Upper lobe of left lung (tissue), 6 donors: ENCODE measurements around the gene VSIR. TPM values are rescaled to one million over a fixed set of nuclear protein-coding genes. Genes with fewer than 3 reads are reported as not detected.

Source experiments
- ATAC-seq, 2 donors: fragments of 200-7000 bp; cut with Tn5 transposase; one replicate each; pipeline ENCODE4 v1.9.1; 2022; ENCODE audit warnings: mild to moderate bottlenecking in 2 of 2, moderate library complexity in 2 of 2; ENCODE audit not compliant: low FRiP score in 2 of 2
- DNase-seq, 2 donors: peaks; one replicate each; pipeline ENCODE4 v3.0.0-alpha.2; 2019 to 2020
- H3K27ac ChIP-seq, 4 donors: fragments of 200-600 bp; sonication (generic); one replicate each; pipeline ENCODE4 v1.5.1; 2016 to 2019
- H3K27me3 ChIP-seq, 4 donors: fragments of 200-600 bp; sonication (generic); one replicate each; pipeline ENCODE4 v1.5.1; 2017 to 2019
- H3K36me3 ChIP-seq, 4 donors: fragments of 200-600 bp; sonication (generic); one replicate each; pipeline ENCODE4 v1.5.1; 2016 to 2019
- H3K4me1 ChIP-seq, 4 donors: fragments of 200-600 bp; sonication (generic); one replicate each; pipeline ENCODE4 v1.5.1; 2018 to 2019
- H3K4me3 ChIP-seq, 4 donors: fragments of 200-600 bp; sonication (generic); one replicate each; pipeline ENCODE4 v1.5.1; 2017 to 2019; ENCODE audit warnings: mild to moderate bottlenecking in 2 of 4, moderate library complexity in 1 of 4
- H3K9me3 ChIP-seq, 4 donors: fragments of 200-600 bp; sonication (generic); one replicate each; pipeline ENCODE4 v1.5.1; 2018 to 2019
- CTCF ChIP-seq, 6 experiments: fragments of 450-650 bp in 4 of 6; fragments of 200-600 bp in 2 of 6; sonication (generic) in 2 of 6; IDR thresholded peaks; one replicate each; pipeline ENCODE4 v1.5.1; 2016 to 2019; ENCODE audit warnings: antibody characterized with exemption in 6 of 6
- EP300 ChIP-seq, 4 donors: sonication (generic); formaldehyde crosslinking; IDR thresholded peaks; one replicate each; pipeline ENCODE4 v1.5.1; 2017; ENCODE audit warnings: antibody characterized with exemption in 4 of 4, control low read depth in 2 of 4
- POLR2A ChIP-seq, 4 donors: fragments of 450-650 bp; IDR thresholded peaks; one replicate each; pipeline ENCODE4 v1.5.1; 2016 to 2017; ENCODE audit warnings: antibody characterized with exemption in 4 of 4, mild to moderate bottlenecking in 2 of 4
- POLR2AphosphoS5 ChIP-seq, 2 donors: sonication (generic); formaldehyde crosslinking; IDR thresholded peaks; one replicate each; pipeline ENCODE4 v1.5.1; 2017; ENCODE audit warnings: antibody characterized with exemption in 2 of 2
- WGBS, 2 donors: methylation state at CpG; one replicate each; pipeline ENCODE4 v1.1.5; 2017 to 2018; 5-methylcytosine and 5-hydroxymethylcytosine counted together
- total RNA-seq, 6 donors: library from RNA; depleted of rRNA in 4 of 6; stranded (reverse); fragments of >200 nt in 4 of 6; gene quantifications; one replicate each; pipeline versions ENCODE4 v1.1.0 to v1.2.1, GENCODE V29; 2016 to 2021
- donor health status: DM: no; HTN: no; CAD: no; lungs with moderate emphysema.
- donor health status: DM: no; HTN: yes; CAD: no; lungs with severe emphysema.

The VSIR gene
- total RNA-seq, 6 donors from 2014 or later, result 51.7 to 167 (median 92.5) TPM

- Histone ChIP-seq H3K27ac (peak overlapping the region; percentile 74 to 90 (median 85)), H3K4me1 (peaks cover 40 to 54% (median 45%) of the 10 kb centered on the region in 4 donors), H3K9me3 (no peaks in the 10 kb centered on the region), H3K4me3 (peak overlapping the region in 1 of 4 donors; percentile 1), H3K27me3 (no peaks in the 10 kb centered on the region), H3K36me3 (no peaks in the 10 kb centered on the region)
- TF ChIP-seq EP300 (IDR thresholded peaks at IDR 0.05), result no peak
- no peak for TF ChIP-seq CTCF (IDR thresholded peaks at IDR 0.05)
- no peak for TF ChIP-seq POLR2AphosphoS5 (IDR thresholded peaks at IDR 0.05)
- no peak for TF ChIP-seq POLR2A (IDR thresholded peaks at IDR 0.05)
- DNase-seq (no peak), ATAC-seq (peak in 1 of 2 donors; percentile 10)
- WGBS, 2 donors, result 47 to 70% methylated on average over 4 of the region's 4 CpGs
These were observed 59.3 kb downstream of the VSIR start for GRCh38 chr10:71714031-71714410.

- whole genome bisulfite sequencing, 2 donors, result 7 to 24% methylated on average over 3 to 12 of the region's 12 CpGs
- Histone ChIP-seq H3K27ac (peak overlapping the region; percentile 74 to 90 (median 85)), H3K36me3 (no peaks in the 10 kb centered on the region), H3K9me3 (no peaks in the 10 kb centered on the region), H3K27me3 (no peaks in the 10 kb centered on the region), H3K4me1 (peaks cover 40 to 59% (median 44%) of the 10 kb centered on the region in 4 donors), H3K4me3 (no peak overlapping the region)
- peak; percentile 70 to 74 for DNase-seq
- ATAC-seq, result peak; percentile 70 to 83
- no peak for TF ChIP-seq EP300 (IDR thresholded peaks at IDR 0.05)
- TF ChIP-seq CTCF (IDR thresholded peaks at IDR 0.05), result peak in 2 of 6 experiments; percentile 16 to 30
- peak in 1 of 4 donors; percentile 38 for TF ChIP-seq POLR2A (IDR thresholded peaks at IDR 0.05)
- peak in 1 of 2 donors; percentile 6 for TF ChIP-seq POLR2AphosphoS5 (IDR thresholded peaks at IDR 0.05)
These were observed 59.9 kb downstream of the VSIR start for GRCh38 chr10:71713135-71714030.

- TF ChIP-seq POLR2AphosphoS5 (IDR thresholded peaks at IDR 0.05) (no peak), CTCF (IDR thresholded peaks at IDR 0.05) (no peak), POLR2A (IDR thresholded peaks at IDR 0.05) (no peak), EP300 (IDR thresholded peaks at IDR 0.05) (no peak)
- Histone ChIP-seq H3K4me3 (no peak overlapping the region), H3K27ac (peak overlapping the region; percentile 74 to 90 (median 85)), H3K9me3 (no peaks in the 10 kb centered on the region), H3K4me1 (peaks cover 40 to 66% (median 45%) of the 10 kb centered on the region in 4 donors), H3K27me3 (no peaks in the 10 kb centered on the region), H3K36me3 (no peaks in the 10 kb centered on the region)
- peak in 1 of 2 donors; percentile 1 for ATAC-seq
- DNase-seq, result peak in 1 of 2 donors; percentile 82
- 17 to 61% methylated on average over 5 to 17 of the region's 17 CpGs for WGBS, 2 donors
These were observed 60.7 kb downstream of the VSIR start for GRCh38 chr10:71712572-71713134.

GRCh38 chr10:71712170-71712569 is 61.1 kb downstream of the VSIR start:
- peak overlapping the region in 3 of 4 donors; percentile 84 to 90 (median 86) for H3K27ac ChIP-seq
- WGBS, 2 donors, result 77 to 80% methylated on average over 2 of the region's 2 CpGs
- H3K36me3 ChIP-seq, result no peaks in the 10 kb centered on the region
- no peak for ATAC-seq
- H3K4me3 ChIP-seq, result no peak overlapping the region
- DNase-seq, result no peak
- no peak for TF ChIP-seq CTCF (IDR thresholded peaks at IDR 0.05)
- TF ChIP-seq POLR2A (IDR thresholded peaks at IDR 0.05), result no peak
- no peak for TF ChIP-seq EP300 (IDR thresholded peaks at IDR 0.05)
- TF ChIP-seq POLR2AphosphoS5 (IDR thresholded peaks at IDR 0.05), result no peak
- H3K4me1 ChIP-seq, result peaks cover 40 to 62% (median 44%) of the 10 kb centered on the region in 4 donors
- H3K27me3 ChIP-seq, result no peaks in the 10 kb centered on the region
- H3K9me3 ChIP-seq, result no peaks in the 10 kb centered on the region
